GM18861 (cell line): ENCODE data around the gene CREM.
"Not testable (repeated sequence)": the region's sequence is repeated elsewhere in the genome, so short reads cannot be mapped to it uniquely, and the experiment has no call there.

ENCODE experiments used
- ATAC-seq: cut with Tn5 transposase; IDR thresholded peaks from one replicate; pipeline ENCODE4 v1.9.1; 2021; ENCODE audit not compliant: unreplicated experiment

The CREM gene

GRCh38 chr10:35192645-35193249, 66.1 kb downstream of the CREM start:
- no peak for ATAC-seq

- ATAC-seq, result no peak
Observed at GRCh38 chr10:35194471-35194870, 67.8 kb downstream of the CREM start.

GRCh38 chr10:35194906-35195305, 68.3 kb downstream of the CREM start:
- ATAC-seq, result no peak

GRCh38 chr10:35195361-35196306, 69.0 kb downstream of the CREM start:
- ATAC-seq, result peak; percentile 97

- no peak for ATAC-seq
Observed at GRCh38 chr10:35200487-35200886, 73.8 kb downstream of the CREM start.

- no peak for ATAC-seq
Observed at GRCh38 chr10:35201234-35201633, 74.6 kb downstream of the CREM start.

GRCh38 chr10:35202050-35202449, 75.4 kb downstream of the CREM start:
- ATAC-seq, result no peak

- no peak for ATAC-seq
Observed at GRCh38 chr10:35203745-35204144, 77.1 kb downstream of the CREM start.

DNA sequence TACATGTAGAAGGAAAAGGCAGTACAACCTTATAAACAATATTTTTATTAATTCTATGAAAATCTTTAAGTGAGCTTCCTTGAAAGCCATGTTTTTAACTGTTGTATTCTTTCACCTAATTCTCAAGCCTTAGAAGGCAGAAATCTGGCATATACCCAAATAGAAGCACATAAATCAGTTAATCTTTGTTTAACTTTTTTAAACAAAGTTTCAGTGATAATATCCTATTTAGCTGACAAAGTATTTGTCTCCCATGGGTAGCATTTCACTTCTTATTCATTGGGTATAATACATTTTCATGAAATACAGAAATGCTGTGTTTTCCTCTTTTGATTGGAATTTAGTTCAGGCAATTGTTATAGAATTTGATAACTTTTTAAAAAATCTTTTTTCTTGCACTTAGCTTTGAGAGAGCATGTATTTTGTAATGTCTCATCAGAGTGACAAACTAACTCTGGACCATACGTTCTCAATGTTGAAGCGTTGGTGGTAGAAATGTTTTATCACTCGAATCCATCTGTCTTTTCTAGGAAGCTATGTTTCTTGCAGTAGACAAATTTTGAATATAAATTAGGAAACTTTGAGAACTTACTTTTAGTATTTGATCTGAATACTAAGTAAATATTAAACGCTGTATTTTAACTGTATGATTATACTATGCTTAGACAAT, 78.1 kb downstream of the CREM start:
- no peak for ATAC-seq

GRCh38 chr10:35206274-35206673, 79.6 kb downstream of the CREM start:
- no peak for ATAC-seq

- peak; percentile 75 for ATAC-seq
Observed at GRCh38 chr10:35208536-35208935, 81.9 kb downstream of the CREM start.

DNA sequence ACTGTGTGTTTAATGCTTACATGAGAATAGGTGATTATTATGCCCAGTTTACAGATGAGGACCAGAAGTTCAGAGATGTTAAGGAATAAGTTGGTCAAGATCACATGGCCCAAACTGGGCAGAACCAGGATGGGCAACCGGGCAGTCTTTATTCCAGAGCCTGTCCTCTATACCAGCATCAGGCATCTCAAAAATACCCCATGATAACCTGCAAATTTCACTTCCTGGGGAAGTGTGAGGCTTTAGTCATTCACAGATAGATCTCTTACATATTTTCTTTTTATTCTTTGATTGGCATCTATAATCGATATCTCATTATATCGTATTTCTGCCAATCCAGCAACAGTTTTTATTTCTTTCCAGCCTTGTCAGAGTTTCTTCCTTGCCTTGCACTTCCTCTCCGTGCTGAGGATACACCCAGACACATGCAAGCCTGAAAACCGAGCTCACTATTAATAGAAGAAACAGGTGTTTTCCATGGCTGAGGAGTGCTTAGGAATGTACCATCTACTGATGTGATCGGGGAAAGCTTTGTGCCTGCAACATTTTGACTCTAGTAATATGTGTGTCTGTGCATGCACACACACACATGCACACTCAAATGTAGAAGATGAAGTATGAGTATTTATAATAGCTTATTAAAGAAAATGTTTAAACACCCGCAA, 82.4 kb downstream of the CREM start:
- peak; percentile 19 for ATAC-seq

GRCh38 chr10:35210961-35211360, 84.3 kb downstream of the CREM start:
- no peak for ATAC-seq

- ATAC-seq, result no peak
Observed at GRCh38 chr10:35211390-35211789, 84.7 kb downstream of the CREM start.

GRCh38 chr10:35212856-35213255, 86.2 kb downstream of the CREM start:
- no peak for ATAC-seq

DNA sequence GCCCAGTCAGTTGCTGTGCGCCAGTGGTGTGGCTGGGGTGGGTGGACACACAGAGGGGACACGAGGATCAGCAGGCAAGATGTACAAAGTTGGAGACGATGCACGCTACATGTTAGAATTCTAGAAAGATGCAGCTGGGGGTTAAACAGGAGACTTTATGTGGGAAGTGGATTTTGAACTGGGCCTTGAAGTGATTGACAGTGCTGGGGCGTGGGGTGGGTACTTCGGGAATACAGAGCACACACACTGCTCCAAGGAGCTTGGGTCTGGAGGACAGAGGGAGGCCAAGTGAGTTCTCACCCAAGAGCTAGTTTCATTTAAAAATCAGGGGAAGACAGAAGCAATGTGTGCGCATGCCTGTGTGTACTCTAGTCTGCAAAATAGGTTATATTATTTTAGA, 87.1 kb downstream of the CREM start:
- ATAC-seq, result no peak

DNA sequence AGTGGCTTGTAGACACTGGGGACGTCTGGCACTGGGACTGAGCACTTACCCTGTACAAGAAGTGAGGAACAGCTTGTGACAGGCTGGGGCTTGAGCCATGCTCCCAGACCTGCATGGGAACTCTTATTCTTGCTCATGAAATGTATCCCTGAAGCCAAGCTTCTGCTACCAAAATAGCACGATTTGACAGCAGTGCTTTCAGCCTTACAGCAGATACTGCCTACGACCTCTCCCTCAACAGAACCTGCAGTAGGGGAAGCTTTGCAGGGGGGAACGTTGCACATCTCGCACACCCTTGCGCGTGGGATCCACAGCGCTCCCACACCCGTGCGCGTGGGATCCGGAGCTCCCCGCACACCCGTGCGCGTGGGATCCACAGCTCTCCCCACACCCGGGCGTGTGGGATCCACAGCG, 88.0 kb downstream of the CREM start:
- ATAC-seq, result no peak

GRCh38 chr10:35215107-35215506, 88.5 kb downstream of the CREM start:
- no peak for ATAC-seq

DNA sequence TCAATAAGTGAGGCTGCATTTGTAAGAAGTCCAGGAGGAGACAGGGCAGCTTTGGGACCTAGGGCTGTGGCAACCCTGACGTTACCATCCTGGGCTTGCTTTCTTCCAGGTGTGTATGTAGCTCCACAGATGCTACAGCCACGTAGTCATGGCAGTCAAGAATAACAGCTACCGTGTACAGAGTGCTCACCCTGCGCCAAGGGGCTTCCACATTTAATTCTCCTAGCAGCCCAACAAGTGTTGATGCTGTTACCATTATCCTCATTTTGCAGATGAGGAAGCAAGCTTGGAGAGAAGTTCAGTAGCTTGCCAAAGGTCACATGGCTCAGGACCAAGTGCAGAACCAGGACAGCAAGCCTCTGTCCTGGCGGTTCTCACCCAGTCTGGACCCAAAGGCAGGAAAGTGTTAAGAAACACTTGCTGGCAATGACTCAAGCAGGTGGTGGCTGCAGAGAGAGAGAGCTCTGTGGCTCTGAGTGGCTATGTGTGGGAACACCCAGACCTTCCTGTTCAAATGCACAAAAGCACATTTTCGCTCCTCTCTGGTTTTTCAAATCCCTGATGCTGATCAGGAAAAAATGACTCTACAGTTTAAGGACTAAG, 89.8 kb downstream of the CREM start:
- ATAC-seq, result no peak

- not testable (repeated sequence) for ATAC-seq
Observed at GRCh38 chr10:35216956-35217355, 90.3 kb downstream of the CREM start.

DNA sequence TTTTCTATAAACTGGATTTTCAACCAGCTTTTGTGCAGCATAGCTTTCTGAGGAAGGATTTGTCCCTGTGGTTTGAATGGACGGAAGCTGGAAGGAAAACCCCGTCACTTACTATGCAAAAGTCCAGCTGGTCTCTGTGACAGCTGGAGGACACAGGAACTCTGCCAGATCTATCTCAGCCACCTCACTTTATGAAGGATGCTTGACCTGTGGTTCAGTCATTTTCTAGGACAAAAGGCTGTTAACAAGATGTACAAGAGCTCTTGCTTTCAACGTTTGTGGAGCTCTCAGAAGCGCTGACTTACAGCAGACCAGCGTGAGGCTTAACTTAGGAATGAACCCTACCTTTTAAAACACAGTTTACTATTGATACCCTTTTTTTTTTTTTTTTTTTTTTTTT, 90.8 kb downstream of the CREM start:
- no peak for ATAC-seq
